SK-MEL-5 (cell line): ENCODE measurements around the gene TFF3. TPM values are rescaled to one million over a fixed set of nuclear protein-coding genes. Genes with fewer than 3 reads are reported as not detected.
"Not testable (repeated sequence)": the region's sequence is repeated elsewhere in the genome, so short reads cannot be mapped to it uniquely, and the experiment has no call there.

Experiments
- DNase-seq: peaks from one replicate; pipeline ENCODE4 v3.0.0-alpha.2; 2016; ENCODE audit warnings: low read depth, low spot score
- in situ Hi-C: cut with HindIII; loops from 2 replicates; pipeline ENCODE4 v1.10.0; 2016; ENCODE audit warnings: low sequenced_read_pairs, high pct_unique_total_duplicates, low pct_unique_long_range_greater_than_20kb
- total RNA-seq: library from RNA; depleted of rRNA; stranded (reverse); fragments of >200 nt; shearing (Covaris generic); gene quantifications from 2 replicates; pipeline ENCODE4 v1.2.3, GENCODE V29; 2014

TFF3 gene
- total RNA-seq, 1 experiment from 2014 or later: 0.16 TPM

DNA sequence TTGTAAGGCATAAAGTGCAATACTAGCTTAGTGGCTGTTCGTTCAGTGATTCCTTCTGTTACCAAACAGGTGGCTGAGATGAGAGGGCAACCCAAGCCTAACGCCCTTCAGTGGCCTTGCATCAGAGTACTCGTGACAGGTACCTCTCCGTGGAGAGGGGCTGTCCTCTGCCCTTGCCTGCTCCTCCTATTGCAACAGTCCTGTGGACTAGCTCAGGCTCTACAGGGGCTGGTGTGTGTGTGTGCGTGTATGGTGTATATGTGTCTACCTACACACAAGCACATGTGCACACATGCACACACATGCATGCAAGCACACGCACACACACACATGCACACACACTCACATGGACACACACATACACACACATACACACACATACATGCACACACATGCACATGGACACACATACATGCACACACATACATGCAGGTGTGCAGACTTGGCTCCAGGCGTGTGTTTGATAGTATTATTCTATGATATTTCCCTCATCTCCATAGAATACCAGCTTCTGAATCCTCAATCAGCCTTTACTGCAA is 15.1 kb downstream of the TFF3 start:
- in situ Hi-C loops: no loop called here
- DNase-seq: no peak

DNA sequence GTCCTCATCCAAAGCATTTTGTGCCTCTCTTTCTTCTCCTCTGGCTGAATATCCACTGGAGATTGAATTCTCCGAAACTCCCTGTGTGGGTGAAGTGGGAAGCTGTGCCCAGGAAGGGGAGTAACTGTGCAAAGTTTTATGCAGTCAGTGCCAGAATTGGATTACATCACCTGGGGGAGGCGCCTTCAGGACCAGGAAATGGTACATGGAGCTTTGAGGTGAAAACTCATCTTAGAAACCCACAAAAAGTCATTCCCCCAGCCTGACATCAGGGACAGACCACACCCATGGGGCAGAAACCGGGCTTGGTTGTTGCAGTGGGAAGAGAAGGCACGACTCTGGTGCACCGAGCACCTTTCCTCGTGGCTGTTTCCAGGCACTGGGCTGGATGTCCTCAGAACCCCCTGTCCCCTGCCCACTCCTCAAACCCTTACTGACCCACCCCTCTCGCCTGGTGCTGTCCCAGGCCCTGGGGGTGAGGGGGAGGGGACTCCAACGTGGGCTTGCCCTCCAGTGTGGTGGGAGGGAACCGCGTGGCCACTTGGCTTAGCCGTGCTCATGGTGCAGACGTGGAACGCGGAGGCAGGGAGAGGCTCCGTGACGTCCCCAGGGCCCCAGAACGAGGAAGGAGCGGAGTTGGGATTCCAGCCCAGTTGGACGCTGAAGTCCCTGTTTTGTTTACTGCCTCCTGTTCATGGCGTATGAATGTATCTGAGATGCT is 15.7 kb downstream of the TFF3 start:
- in situ Hi-C loops: no loop called here
- no peak for DNase-seq

DNA sequence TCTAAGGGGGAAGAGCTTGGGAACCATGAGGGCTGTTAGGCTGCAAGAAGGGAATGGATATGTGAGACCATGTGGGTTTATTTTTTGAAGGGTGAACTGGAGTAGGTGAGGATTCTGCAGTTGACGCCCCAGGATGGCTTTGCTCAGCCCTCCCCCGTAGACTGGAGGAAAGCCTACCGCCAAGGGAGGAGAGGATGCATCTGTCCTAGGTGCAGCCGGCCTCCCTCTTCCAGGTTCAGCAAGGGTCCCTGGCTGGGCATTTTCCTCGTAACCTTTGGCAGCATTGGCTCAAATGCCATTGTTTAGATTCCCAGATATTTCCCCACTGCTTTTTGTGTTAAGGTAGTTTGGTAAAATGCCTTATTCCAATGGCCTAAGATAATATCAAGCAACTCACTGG is 16.6 kb downstream of the TFF3 start:
- no peak for DNase-seq
- in situ Hi-C loops: no loop called here

DNA sequence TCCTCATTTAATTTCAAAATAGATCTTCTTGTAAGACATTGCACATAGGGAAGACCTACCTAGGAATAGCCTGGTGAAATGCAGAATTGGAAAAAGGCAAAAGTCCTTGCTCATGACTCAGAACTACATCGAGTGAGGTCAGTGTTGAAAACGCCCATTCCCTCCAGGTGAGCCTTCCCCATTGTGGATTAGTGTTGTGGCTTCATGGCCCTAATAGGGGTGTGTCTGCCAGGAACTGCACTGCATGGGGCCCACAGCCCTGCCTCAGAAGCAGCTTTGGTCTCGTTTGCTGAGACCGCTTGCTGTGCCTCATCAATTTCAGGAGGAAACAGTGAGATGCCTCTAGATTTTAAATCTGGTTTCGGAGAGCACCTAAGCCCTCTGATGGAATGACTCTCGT is 17.0 kb downstream of the TFF3 start:
- in situ Hi-C loops: no loop called here
- no peak for DNase-seq

DNA sequence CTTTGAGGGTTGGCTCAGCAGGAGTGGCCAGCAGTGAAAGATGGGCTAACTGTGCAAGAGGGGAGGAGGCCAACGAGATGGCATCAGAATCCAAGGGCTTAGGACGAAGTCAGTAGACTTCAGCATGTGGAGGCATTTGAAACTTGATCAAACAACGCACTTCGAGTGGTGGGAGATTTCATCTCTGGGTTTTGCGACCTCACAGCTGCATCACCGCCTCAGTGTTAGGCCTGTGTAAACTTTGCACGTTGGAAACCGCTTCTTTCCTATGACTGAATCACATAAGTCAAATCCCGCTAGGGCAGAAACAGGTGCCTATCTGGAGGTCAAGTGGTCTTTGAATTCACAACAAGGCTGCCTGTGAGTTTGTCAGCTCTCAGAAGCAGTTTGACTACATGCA is 17.8 kb downstream of the TFF3 start:
- in situ Hi-C loops: no loop called here
- DNase-seq: no peak

DNA sequence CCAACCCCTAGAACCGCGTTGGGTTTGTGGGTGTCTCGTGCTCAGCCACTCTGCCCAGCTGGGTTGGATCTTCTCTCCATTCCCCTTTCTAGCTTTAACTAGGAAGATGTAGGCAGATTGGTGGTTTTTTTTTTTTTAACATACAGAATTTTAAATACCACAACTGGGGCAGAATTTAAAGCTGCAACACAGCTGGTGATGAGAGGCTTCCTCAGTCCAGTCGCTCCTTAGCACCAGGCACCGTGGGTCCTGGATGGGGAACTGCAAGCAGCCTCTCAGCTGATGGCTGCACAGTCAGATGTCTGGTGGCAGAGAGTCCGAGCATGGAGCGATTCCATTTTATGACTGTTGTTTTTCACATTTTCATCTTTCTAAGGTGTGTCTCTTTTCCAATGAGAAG is 18.7 kb downstream of the TFF3 start:
- in situ Hi-C loops: no loop called here
- no peak for DNase-seq

DNA sequence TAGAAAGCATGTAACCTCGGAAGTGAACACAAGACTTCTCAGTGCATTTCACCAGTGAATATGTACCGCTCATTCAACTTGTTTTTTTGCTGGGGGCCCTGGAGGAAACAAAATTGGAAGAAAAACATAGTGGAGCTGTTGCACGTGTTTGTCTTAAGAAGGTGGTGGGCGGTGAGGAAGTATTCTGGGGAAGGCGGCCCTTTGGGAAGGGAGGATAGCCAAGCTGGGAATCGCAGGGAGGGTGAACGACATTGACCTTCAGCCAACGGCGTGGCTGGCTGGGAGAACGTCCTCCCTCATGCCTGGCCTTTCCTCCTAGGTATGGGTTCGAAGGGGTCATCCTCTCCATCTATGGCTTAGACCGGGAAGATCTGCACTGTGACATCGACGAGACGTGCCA is 19.4 kb downstream of the TFF3 start:
- in situ Hi-C loops: no loop called here
- DNase-seq: no peak

DNA sequence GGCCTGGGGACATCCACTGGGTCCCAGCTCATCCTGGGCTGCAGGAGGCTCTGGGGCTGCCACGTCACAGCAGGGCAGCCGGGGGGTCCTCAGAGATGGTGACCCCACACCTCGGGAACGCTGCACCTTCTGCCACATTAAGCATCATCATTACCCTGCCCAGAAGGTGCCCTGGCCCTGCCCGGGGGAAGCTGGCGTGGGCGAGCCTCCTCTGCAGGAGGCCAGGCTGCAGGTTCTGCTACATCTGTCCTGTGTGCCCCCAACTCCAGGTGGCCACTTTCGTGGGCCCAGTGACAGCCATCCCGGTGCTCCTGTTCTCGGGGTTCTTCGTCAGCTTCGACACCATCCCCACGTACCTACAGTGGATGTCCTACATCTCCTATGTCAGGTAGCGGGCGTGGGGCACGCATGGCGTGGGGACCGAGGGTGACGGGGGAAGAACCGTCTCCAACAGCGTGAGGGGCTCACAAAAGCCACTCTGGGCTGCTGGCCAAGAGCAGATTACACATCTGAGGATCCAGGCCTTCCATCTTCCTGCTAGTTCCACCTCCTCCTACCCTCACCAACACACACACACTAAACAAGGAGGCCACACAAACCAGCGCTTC is 20.8 kb downstream of the TFF3 start:
- in situ Hi-C loops: no loop called here
- no peak for DNase-seq

DNA sequence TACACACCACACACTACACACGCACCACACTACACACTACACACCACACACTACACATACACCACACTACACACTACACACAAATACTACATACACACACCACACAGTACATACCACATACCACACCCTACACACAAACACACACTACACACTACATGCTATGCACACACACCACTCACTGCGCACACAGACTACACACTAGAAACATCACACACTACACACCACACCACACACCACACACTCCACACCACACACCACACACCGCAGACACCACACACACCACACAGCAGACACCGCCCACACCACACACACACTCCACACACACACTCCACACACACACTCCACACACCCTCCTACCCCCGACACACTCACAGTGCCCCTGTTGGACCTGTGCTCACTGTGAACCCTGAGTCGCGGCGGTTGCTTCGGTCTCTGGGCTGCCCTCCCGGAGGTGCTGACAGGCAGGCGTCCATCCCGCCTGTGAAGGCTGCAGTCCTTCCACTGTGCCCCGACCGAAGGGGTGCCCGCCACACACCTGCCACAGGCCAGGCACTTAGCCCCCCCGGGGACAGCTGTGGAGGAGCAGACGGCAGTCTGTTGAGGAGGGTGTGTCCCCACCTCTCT is 21.4 kb downstream of the TFF3 start:
- no peak for DNase-seq
- in situ Hi-C loops: no loop called here

DNA sequence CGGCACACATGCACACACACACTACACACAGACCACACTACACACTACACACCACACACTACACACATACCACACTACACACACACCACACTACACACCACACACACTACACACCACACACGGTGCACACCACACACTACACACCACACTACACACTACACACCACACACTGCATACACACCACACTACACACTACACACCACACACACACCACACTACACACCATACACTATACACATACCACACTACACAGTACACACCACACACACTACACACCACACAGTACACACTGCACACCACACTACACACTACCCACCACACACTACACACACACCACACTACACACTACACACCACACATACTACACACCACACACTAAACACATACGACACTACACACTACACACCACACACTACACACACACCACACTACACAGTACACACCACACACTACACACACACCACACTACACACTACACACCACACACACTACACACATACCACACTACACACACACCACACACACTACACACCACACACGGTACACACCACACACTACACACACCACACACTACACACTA is 22.6 kb downstream of the TFF3 start:
- in situ Hi-C loops, DNase-seq: not testable (repeated sequence)

DNA sequence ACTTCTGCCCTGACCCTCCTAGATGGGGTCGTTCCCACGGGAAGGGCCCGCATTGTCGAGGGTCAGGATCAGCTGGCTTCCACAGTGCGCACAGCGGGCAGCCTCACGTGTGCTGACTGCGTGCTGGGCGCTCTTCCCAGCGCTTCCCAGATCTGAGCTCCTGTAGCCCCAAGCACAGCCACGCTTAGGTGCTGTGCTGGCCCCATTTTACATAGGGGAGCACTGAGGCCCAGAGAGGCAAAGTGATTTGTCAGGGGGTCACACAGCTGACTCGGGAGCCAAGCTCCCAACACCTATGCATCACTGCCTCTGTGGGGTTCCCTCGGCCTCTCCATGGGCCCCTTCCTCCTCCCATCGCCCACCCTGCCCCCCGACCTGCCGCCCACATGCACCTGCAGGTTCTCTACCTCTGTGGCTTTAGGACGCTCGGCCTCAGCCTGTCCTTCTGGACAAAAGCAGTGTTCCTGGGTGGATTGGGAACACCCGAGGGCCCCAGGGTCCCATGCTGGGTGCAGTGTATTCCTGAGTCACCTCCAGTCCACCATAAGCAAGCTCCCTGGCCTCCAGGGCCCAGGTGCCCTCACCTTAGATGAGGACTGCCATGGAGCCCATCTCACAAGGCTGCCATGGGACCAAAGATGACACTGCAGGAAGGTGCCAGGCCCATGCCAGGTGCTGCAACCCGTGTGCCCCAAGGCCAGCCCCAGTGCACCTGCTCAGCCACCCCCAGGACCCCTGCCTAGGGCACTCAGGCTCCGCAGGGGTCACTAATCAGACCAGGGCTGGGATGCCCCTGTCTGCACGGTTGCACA is 23.3 kb downstream of the TFF3 start:
- in situ Hi-C loops: no loop called here
- no peak for DNase-seq

DNA sequence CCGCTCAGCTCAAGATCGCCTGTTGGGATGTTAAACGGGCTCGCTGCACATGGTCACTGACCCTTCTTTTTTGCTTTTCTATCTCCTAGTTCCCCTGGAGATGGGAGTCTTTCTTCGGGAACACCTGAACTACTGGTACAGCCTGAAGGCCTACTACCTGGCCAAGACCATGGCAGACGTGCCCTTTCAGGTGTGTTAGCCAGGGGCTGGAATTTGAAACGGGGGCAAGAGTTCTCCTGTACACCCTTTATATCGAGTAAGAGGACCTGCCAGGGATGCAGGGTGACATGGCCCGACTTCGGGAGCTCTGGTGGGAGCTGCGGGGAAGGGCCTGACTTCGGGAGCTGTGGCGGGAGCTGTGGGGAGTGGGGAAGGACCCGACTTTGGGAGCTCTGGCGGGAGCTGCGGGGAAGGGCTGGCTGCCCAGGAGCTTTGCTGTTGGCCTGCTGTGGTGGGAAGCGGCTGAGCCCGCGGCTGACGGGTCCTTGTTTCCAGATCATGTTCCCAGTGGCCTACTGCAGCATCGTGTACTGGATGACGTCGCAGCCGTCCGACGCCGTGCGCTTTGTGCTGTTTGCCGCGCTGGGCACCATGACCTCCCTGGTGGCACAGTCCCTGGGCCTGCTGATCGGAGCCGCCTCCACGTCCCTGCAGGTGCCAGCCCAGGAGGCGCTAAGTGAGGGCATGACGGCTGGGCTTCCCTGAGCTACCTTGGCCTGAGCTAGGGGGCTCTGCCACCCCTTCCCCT is 24.0 kb downstream of the TFF3 start:
- no peak for DNase-seq
- in situ Hi-C loops: no loop called here

DNA sequence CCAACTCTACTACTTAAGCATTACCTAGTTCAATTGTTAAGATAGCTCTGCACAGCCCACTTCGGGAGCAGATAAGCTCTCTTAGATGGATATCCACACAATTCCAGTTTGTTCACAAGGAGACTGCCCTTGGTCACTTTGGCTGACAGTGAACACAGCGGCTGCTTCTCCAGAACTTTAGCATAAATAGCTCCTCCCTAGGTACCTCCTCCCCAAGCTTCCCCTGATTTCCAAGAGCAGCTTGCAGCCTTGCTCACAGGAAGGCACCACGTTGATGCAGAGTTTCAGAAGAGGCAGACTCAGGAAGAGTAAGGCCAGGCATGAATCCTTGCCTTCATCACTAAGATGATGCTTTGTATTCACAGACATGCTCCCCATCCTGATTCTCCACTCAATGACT is 24.7 kb downstream of the TFF3 start:
- in situ Hi-C loops: no loop called here
- DNase-seq: no peak

DNA sequence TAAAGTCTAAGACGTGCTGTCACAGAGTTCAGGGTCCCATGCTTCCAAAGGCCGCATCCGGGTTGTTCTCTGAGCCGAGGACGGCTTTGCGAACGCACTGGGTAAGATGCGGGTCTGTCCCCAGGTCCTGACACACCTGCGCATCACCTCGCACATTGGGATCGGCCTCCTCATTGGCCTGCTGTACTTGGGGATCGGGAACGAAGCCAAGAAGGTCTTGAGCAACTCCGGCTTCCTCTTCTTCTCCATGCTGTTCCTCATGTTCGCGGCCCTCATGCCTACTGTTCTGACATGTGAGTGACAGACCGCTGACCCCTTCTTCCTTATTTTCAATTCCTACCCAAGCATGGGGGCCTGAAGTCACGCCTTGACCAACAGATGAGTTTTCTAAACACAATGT is 25.3 kb downstream of the TFF3 start:
- no peak for DNase-seq
- in situ Hi-C loops: no loop called here

DNA sequence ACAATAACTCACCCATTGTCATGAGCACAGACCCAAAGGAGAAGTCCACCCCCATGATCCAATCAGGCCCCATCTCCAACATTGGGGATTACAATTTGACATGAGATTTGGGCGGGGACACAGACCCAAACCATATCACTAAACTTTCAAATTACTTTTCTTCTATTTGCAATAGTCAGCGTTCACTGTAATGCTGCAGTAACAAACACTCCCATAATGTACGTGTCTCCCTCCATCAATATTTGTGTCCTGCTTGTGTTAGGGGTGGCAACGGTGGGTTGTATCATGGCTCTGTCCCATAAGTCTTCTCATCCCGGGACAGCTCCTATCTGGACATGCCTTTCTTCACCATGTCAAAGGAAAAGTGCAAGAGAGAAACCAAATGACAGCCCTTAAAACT is 26.2 kb downstream of the TFF3 start:
- DNase-seq: no peak
- in situ Hi-C loops: no loop called here

DNA sequence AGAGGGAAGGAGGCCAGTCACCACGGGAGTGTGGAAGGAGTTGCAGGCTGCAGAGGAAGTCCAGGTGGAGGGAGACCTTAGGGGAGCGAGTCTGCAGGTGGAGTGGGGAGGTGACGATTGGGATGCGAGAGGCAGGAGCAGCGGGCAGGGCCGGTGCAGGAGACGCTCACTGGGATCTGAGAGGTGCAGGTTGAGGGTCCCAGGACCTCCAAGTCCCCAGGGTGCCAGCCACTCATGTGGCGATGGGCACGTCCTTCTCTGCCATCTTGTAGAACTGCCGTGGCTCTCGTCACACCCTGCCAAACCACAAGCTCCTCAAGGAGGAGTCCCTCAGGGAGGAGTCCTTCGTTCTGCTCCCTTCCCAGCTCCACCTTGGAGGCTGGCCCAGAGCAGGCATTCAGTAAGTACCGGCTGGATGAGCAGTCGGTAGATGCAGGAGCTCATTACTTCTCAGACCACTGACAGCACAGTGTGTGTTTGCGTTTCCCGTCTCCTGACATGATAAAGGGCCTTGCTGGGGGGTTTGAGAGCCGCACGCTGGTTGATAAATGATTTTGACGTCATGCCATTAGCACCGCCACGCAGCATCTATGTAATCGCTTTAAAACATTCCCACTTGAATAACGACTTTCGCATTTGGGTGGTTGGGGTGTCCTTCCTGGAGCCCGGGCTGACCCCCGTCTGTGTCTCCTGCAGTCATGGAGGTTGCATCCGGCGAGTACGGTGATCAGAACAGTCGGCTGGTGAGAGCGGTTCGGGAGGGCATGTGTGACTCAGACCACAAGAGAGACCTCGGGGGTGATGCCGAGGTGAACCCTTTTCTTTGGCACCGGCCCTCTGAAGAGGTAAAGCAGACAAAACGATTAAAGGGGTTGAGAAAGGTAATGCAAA is 27.8 kb downstream of the TFF3 start:
- DNase-seq: no peak
- in situ Hi-C loops: no loop called here
